Smooth muscle cell (in vitro differentiated cells): ENCODE data around the gene PPP4R3A. TPM values are rescaled to one million over a fixed set of nuclear protein-coding genes. Genes with fewer than 3 reads are reported as not detected.

Source experiments
- DNase-seq: peaks from one replicate; lab custom pipeline; 2025; ENCODE audit not compliant: unreplicated experiment; lab: John Stamatoyannopoulos, UW
- H2AFZ ChIP-seq: fragments of 200-600 bp; sonication (generic); 2 replicates; pipeline ENCODE4 v1.6.0; 2016; ENCODE audit warnings: antibody characterized with exemption, low read depth, mild to moderate bottlenecking
- H3F3A ChIP-seq: fragments of 200-600 bp; sonication (generic); 2 replicates; pipeline ENCODE4 v1.6.0; 2017; ENCODE audit warnings: antibody characterized with exemption, low read depth
- H3K27ac ChIP-seq: fragments of 200-600 bp; sonication (generic); 2 replicates; pipeline ENCODE4 v1.5.1; 2016; ENCODE audit warnings: low read depth, mild to moderate bottlenecking
- H3K27me3 ChIP-seq: fragments of 200-600 bp; sonication (generic); 2 replicates; pipeline ENCODE4 v1.6.1; 2016; ENCODE audit warnings: low read depth, mild to moderate bottlenecking
- H3K36me3 ChIP-seq: fragments of 200-600 bp; sonication (generic); 2 replicates; pipeline ENCODE4 v1.5.1; 2016; ENCODE audit warnings: low read depth
- H3K4me1 ChIP-seq: fragments of 200-600 bp; sonication (generic); 2 replicates; pipeline ENCODE4 v1.5.1; 2016; ENCODE audit warnings: low read depth
- H3K4me2 ChIP-seq: fragments of 200-600 bp; sonication (generic); 2 replicates; pipeline ENCODE4 v1.6.0; 2016; ENCODE audit warnings: mild to moderate bottlenecking
- H3K4me3 ChIP-seq: fragments of 200-600 bp; sonication (generic); 2 replicates; pipeline ENCODE4 v1.5.1; 2016; ENCODE audit warnings: mild to moderate bottlenecking
- H3K79me2 ChIP-seq: fragments of 200-600 bp; sonication (generic); 2 replicates; pipeline ENCODE4 v1.6.0; 2016; ENCODE audit warnings: low read depth, mild to moderate bottlenecking
- H3K9ac ChIP-seq: fragments of 200-600 bp; sonication (generic); 2 replicates; pipeline ENCODE4 v1.6.0; 2016; ENCODE audit warnings: low read depth
- H3K9me3 ChIP-seq: fragments of 200-600 bp; sonication (generic); replicated peaks from 2 replicates; pipeline ENCODE4 v1.5.1; 2016; ENCODE audit warnings: low read depth
- H4K20me1 ChIP-seq: fragments of 200-600 bp; sonication (generic); 2 replicates; pipeline ENCODE4 v1.6.0; 2016; ENCODE audit warnings: low read depth
- CTCF ChIP-seq: fragments of 200-600 bp; sonication (generic); IDR thresholded peaks from 2 replicates; pipeline ENCODE4 v1.5.1; 2017; ENCODE audit warnings: borderline replicate concordance, mild to moderate bottlenecking, antibody characterized with exemption; ENCODE audit not compliant: insufficient read depth, poor library complexity, severe bottlenecking
- WGBS: methylation state at CpG from one replicate; pipeline ENCODE4 v1.1.7; 2016; ENCODE audit warnings: low lambda C conversion rate; 5-methylcytosine and 5-hydroxymethylcytosine counted together
- polyA plus RNA-seq: library from polyadenylated mRNA; unstranded; fragments of >200 nt; fragmentation: Nextera tagmentation; extraction: Ambion mirVana; gene quantifications from 2 replicates; pipeline ENCODE4 v1.2.1, GENCODE V29; 2016
- total RNA-seq: library from RNA; depleted of rRNA; stranded (reverse); fragments of >200 nt; gene quantifications from 2 replicates; pipeline ENCODE4 v1.2.3, GENCODE V29; 2014

PPP4R3A gene
- total and polyA plus RNA-seq, 2 experiments from 2014 or later: 35.3 to 62.7 TPM

- Histone ChIP-seq H3K27me3 (no peaks in the 10 kb centered on the region), H3K9ac (no peak overlapping the region), H3F3A (peaks cover 10% of the 10 kb centered on the region), H3K9me3 (no peaks in the 10 kb centered on the region), H3K27ac (no peak overlapping the region), H3K4me3 (no peak overlapping the region), H3K4me1 (no peaks in the 10 kb centered on the region), H4K20me1 (peaks cover 15% of the 10 kb centered on the region), H2AFZ (no peak overlapping the region), H3K4me2 (no peak overlapping the region), H3K79me2 (no peaks in the 10 kb centered on the region), H3K36me3 (peaks cover 39% of the 10 kb centered on the region)
- no peak for TF ChIP-seq CTCF
- DNase-seq: no peak
- WGBS: over 99% methylated on average over 5 of the region's 5 CpGs
Measured at GRCh38 chr14:91458612-91459011, 51.5 kb downstream of the PPP4R3A start.

GRCh38 chr14:91456283-91456682 is 53.8 kb downstream of the PPP4R3A start:
- peaks cover 10% of the 10 kb centered on the region for H3F3A ChIP-seq
- WGBS: 97% methylated on average over 1 of the region's 1 CpG
- H3K79me2 ChIP-seq: no peaks in the 10 kb centered on the region
- no peak overlapping the region for H3K9ac ChIP-seq
- peaks cover 26% of the 10 kb centered on the region for H3K36me3 ChIP-seq
- no peaks in the 10 kb centered on the region for H3K27me3 ChIP-seq
- H3K4me3 ChIP-seq: no peak overlapping the region
- H2AFZ ChIP-seq: no peak overlapping the region
- H3K4me2 ChIP-seq: no peak overlapping the region
- H3K9me3 ChIP-seq: no peaks in the 10 kb centered on the region
- peaks cover 3% of the 10 kb centered on the region for H4K20me1 ChIP-seq
- TF ChIP-seq CTCF: no peak
- no peaks in the 10 kb centered on the region for H3K4me1 ChIP-seq
- DNase-seq: no peak
- no peak overlapping the region for H3K27ac ChIP-seq

- Histone ChIP-seq H3K9me3 (no peaks in the 10 kb centered on the region), H4K20me1 (no peaks in the 10 kb centered on the region), H3K4me1 (no peaks in the 10 kb centered on the region), H3K4me3 (no peak overlapping the region), H3F3A (peaks cover 10% of the 10 kb centered on the region), H3K27me3 (no peaks in the 10 kb centered on the region), H2AFZ (no peak overlapping the region), H3K36me3 (peaks cover 13% of the 10 kb centered on the region), H3K4me2 (no peak overlapping the region), H3K9ac (no peak overlapping the region), H3K79me2 (no peaks in the 10 kb centered on the region), H3K27ac (no peak overlapping the region)
- TF ChIP-seq CTCF: no peak
- DNase-seq: no peak
- 96% methylated on average over 3 of the region's 3 CpGs for WGBS
Measured at GRCh38 chr14:91454580-91454979, 55.5 kb downstream of the PPP4R3A start.

GRCh38 chr14:91454155-91454554 is 56.0 kb downstream of the PPP4R3A start:
- no peaks in the 10 kb centered on the region for H3K27me3 ChIP-seq
- no peaks in the 10 kb centered on the region for H3K9me3 ChIP-seq
- H3K4me2 ChIP-seq: no peak overlapping the region
- H3K4me1 ChIP-seq: no peaks in the 10 kb centered on the region
- no peak overlapping the region for H3K27ac ChIP-seq
- H3K36me3 ChIP-seq: peaks cover 13% of the 10 kb centered on the region
- no peak overlapping the region for H2AFZ ChIP-seq
- no peak for TF ChIP-seq CTCF
- H3K9ac ChIP-seq: no peak overlapping the region
- peaks cover 10% of the 10 kb centered on the region for H3F3A ChIP-seq
- H3K79me2 ChIP-seq: no peaks in the 10 kb centered on the region
- no peak for DNase-seq
- H4K20me1 ChIP-seq: no peaks in the 10 kb centered on the region
- H3K4me3 ChIP-seq: no peak overlapping the region
